ENCODE data around the gene BGLAP.

GRCh38 chr1:156253634-156254033 is 11.7 kb downstream of the BGLAP start:
- TF ChIP-seq CTCF (IDR thresholded peaks at IDR 0.05) (no peak), EZH2 (IDR thresholded peaks at IDR 0.05; ENCODE audit: borderline replicate concordance, insufficient read depth, low read depth, low read length, poor library complexity, severe bottlenecking) (no peak)

All from B cell (primary cell).